Measurements from ENCODE around the gene IRX4. TPM values are rescaled to one million over a fixed set of nuclear protein-coding genes. Genes with fewer than 3 reads are reported as not detected.

Gene IRX4
- polyA plus RNA-seq, 3 donors from 2014 or later = not detected

GRCh38 chr5:1892211-1892610, 9.5 kb upstream of the IRX4 start:
- Mint-ChIP-seq H3K27ac (no peak overlapping the region), H3K4me1 (no peaks in the 10 kb centered on the region), H3K9me3 (peaks cover 0 to 1% (median 0%) of the 10 kb centered on the region in 6 donors), H3K36me3 (no peaks in the 10 kb centered on the region), H3K4me3 (no peak overlapping the region), H3K27me3 (ENCODE audit: low read depth in 3 of 3) (peaks cover 5 to 8% (median 6%) of the 10 kb centered on the region in 3 donors)
- no peak for DNase-seq

DNA sequence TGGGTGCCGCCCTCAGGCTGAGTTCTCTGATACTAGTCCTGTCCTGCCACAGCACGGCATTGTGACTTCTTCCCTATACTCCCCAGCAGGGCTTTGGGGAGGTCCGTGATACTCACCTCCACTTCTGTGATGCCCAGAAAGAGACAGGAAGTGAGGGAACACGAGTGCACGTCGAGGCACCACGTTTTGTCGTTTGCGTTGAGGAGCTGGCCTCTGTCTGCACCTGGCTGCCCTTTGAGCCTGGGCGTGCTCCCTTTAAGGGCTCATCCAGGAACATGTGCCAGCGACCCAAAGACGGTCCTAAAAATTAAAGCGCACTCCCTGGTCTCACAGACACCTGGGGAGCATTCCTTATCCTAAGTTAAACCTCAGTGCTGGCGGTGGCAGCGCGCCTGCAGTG, 8.7 kb upstream of the IRX4 start:
- Mint-ChIP-seq H3K36me3 (no peaks in the 10 kb centered on the region), H3K9me3 (peaks cover 0 to 1% (median 0%) of the 10 kb centered on the region in 6 donors), H3K4me1 (no peaks in the 10 kb centered on the region), H3K4me3 (no peak overlapping the region), H3K27ac (no peak overlapping the region), H3K27me3 (ENCODE audit: low read depth in 3 of 3) (peaks cover 3 to 6% (median 5%) of the 10 kb centered on the region in 3 donors)
- DNase-seq = no peak

- no peak for DNase-seq
- Mint-ChIP-seq H3K4me3 (no peak overlapping the region), H3K27me3 (ENCODE audit: low read depth in 3 of 3) (peaks cover 5 to 9% (median 7%) of the 10 kb centered on the region in 3 donors), H3K4me1 (no peaks in the 10 kb centered on the region), H3K27ac (no peak overlapping the region), H3K9me3 (peaks cover 0 to 1% (median 0%) of the 10 kb centered on the region in 6 donors), H3K36me3 (no peaks in the 10 kb centered on the region)
These were observed 7.6 kb upstream of the IRX4 start for GRCh38 chr5:1890296-1890695.

GRCh38 chr5:1889321-1890065, 6.8 kb upstream of the IRX4 start:
- Mint-ChIP-seq H3K27ac (no peak overlapping the region), H3K4me1 (no peaks in the 10 kb centered on the region), H3K4me3 (no peak overlapping the region), H3K9me3 (peaks cover 0 to 1% (median 0%) of the 10 kb centered on the region in 6 donors), H3K36me3 (no peaks in the 10 kb centered on the region), H3K27me3 (ENCODE audit: low read depth in 3 of 3) (peaks cover 5 to 9% (median 7%) of the 10 kb centered on the region in 3 donors)
- DNase-seq = no peak

DNA sequence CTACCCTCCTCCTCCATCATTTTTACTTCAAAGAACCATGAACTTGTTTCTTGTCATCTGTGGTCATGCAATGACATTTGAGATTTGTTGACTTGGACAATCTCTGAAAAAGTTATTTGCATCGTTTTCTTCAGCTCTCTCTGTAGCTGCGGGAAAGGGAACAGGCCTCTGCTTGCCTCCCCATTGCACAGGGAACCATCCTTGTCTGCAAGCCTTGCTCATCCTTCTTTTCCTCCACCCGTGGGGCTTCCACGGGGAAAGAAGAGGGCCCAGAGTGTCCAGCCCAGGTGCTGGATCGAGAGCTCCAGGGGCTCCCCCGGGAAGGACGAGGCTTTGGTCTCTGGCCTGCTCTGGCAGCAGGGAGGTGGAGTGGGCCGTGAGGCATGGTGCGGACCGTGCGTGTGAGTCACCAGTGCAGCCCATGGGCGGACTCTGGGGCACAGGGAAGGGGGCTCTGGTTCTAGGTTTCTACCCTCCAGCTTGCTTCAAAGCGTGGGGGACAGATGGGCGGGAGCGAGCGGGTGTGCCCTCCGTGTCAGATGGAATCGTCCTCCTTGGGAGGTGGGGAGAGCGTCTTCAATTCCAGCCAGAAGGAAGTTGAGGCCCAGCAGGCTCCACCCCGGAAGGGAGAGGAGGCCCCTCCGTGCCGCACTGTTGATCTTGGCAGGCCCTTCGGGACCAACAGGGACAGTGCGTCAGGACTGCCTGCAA, 6.0 kb upstream of the IRX4 start:
- H3K27me3 Mint-ChIP-seq (ENCODE audit: low read depth in 3 of 3) = peaks cover 8 to 12% (median 12%) of the 10 kb centered on the region in 3 donors
- no peaks in the 10 kb centered on the region for H3K36me3 Mint-ChIP-seq
- H3K4me1 Mint-ChIP-seq = no peaks in the 10 kb centered on the region
- no peak for DNase-seq
- H3K9me3 Mint-ChIP-seq = peaks cover 0 to 1% (median 0%) of the 10 kb centered on the region in 6 donors
- H3K27ac Mint-ChIP-seq = no peak overlapping the region
- no peak overlapping the region for H3K4me3 Mint-ChIP-seq

DNA sequence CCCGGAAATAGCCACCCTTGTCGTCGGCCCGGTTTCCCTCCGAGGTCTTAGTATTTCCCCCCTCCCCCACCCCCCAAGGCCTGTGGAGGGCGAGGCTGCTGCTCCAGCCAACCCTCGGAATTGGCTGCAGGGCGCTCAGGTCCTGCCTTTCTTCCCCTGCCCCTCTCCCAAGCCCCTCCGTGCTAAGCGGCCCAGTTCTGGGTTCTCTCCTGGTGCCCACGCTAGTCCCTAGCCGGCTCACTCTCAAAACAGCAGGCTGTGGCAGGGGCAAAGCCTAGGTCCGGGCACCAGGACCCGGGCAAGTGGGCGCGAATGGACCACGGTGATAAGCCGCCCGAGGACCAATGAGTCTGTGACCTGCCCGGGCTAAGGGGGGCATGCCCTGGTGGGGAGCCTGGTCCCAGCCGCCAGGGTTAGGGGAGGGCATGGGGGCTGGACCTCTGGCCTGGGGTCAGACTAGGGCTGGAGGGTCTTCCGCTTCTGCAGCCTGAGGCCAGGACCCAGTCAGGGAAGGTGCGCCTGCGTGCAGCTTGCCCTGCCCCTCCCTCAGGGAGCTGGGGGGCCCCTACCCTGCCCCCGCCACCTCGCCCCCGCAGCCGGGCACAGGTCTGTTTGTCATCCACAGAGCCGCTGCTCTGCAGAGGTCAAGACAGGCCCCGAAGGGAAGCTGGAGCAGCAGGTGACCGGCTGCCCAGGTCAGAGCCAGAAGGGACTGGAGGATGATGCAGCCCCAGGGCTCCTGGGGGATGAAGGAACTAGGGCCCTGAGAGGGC, 5.0 kb upstream of the IRX4 start:
- peaks cover 8 to 11% (median 11%) of the 10 kb centered on the region in 3 donors for H3K27me3 Mint-ChIP-seq (ENCODE audit: low read depth in 3 of 3)
- H3K4me3 Mint-ChIP-seq = no peak overlapping the region
- H3K36me3 Mint-ChIP-seq = no peaks in the 10 kb centered on the region
- peaks cover 0 to 1% (median 0%) of the 10 kb centered on the region in 6 donors for H3K9me3 Mint-ChIP-seq
- DNase-seq = no peak
- no peaks in the 10 kb centered on the region for H3K4me1 Mint-ChIP-seq
- H3K27ac Mint-ChIP-seq = no peak overlapping the region

GRCh38 chr5:1886846-1887587, 4.3 kb upstream of the IRX4 start:
- Mint-ChIP-seq H3K4me3 (no peak overlapping the region), H3K27ac (no peak overlapping the region), H3K9me3 (peaks cover 0 to 1% (median 0%) of the 10 kb centered on the region in 6 donors), H3K36me3 (no peaks in the 10 kb centered on the region), H3K4me1 (no peaks in the 10 kb centered on the region), H3K27me3 (ENCODE audit: low read depth in 3 of 3) (peaks cover 8 to 10% (median 10%) of the 10 kb centered on the region in 3 donors)
- no peak for DNase-seq

DNA sequence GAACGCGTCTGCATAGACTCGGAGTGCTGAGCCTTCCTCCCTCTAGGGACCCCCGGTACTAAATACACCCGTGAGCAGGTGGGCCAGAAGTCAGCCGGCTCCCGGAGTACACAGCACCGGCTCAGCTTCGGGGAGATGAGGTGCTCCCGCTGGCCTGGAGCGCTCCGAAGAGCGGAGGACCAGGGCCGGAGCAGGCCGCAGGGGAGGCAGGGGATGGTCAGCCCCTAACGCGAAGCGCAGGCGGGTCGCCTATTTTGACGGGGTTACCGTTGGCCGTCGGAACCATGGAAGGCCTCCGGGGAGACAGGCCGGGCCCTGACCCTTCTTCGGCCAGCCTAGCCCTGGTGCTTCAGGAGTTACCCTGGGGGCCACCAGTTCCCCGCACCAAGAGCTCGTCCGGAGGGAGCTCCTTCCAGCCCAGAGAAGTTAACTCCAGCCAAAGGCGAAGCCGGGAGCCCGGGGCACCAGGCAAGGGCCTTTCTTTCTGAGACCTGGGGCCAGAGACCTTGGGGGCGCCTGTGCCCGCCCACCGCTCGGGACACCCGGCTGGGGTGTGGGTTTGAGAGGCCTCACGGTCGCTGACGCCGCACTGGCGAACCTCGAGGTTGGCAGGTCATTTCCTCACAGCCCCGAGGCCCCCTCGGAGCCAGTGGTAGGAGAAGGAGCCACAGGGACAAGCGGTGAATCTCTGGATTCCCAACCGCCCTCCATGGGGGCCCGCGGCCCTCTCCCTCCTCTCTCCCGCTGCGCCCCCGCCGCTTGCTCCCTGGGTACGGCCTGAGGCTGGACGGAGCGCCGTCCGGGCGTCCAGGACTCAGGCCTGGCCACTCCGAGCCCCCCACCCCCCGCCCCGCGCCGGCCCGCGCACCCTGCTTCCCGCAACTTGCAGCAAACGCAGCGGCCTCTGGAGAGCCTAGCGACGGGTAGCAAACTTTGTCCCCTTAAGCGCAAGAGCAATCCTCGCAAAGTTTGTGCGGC, 3.4 kb upstream of the IRX4 start:
- H3K9me3 Mint-ChIP-seq = peaks cover 0 to 1% (median 0%) of the 10 kb centered on the region in 6 donors
- H3K4me3 Mint-ChIP-seq = no peak overlapping the region
- peaks cover 8 to 10% (median 10%) of the 10 kb centered on the region in 3 donors for H3K27me3 Mint-ChIP-seq (ENCODE audit: low read depth in 3 of 3)
- H3K4me1 Mint-ChIP-seq = no peaks in the 10 kb centered on the region
- no peak for DNase-seq
- H3K27ac Mint-ChIP-seq = no peak overlapping the region
- H3K36me3 Mint-ChIP-seq = no peaks in the 10 kb centered on the region

DNA sequence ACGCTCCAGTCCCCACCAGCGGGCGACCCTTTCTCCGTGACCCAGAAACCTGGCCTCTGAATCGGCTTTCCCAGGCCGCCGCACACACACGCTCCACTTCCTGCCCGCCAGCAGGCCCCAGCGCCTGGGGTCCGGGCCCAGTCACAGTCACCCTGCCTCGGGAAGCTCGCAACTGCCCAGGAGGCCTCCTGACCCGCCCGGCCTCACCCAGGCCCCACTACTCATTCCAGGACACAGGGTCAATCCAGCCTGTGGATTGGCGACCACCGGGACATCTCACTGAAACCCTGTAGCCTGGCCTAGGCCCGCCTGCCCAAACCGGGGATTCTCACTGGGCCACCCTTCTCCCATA, 2.7 kb upstream of the IRX4 start:
- H3K4me1 Mint-ChIP-seq = no peaks in the 10 kb centered on the region
- no peak overlapping the region for H3K4me3 Mint-ChIP-seq
- no peaks in the 10 kb centered on the region for H3K36me3 Mint-ChIP-seq
- DNase-seq = no peak
- H3K27ac Mint-ChIP-seq = no peak overlapping the region
- peaks cover 0 to 1% (median 0%) of the 10 kb centered on the region in 6 donors for H3K9me3 Mint-ChIP-seq
- H3K27me3 Mint-ChIP-seq (ENCODE audit: low read depth in 3 of 3) = peaks cover 10 to 12% (median 11%) of the 10 kb centered on the region in 3 donors

DNA sequence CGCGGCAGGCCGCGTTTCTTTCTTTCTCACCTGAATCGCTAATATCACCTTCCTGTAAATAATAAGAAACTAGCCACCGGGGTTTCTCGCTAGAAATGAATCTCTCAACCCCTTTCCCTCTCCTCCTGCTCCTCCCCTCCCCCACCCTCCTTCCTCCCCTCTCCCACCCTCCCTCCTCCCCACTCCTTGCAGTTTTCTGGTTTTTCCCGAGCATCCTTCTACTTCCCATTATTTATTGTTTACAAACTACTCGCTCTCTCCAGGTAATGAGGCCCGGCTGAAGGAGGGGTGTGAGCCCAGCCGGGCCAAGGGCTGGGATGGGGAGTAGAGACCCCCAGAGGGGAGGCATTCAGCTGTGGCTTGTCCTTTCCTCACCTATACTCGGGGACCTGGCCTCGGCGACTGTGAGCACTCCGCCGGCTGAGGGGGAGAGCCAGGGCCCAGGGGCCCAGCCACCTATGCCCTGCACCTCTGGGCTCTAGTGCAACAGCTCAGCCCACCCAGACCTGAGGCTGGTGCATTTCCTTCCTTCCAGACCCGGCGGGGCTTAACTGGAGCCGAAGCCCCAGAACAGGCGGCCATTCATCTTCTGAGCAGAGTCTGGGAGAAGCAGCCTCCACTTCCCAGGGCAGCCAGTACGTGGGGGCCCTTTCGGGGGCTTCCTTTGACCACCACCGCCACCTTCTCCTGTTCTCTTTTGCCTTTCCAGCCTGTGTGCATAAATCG, 2.1 kb upstream of the IRX4 start:
- no peak for DNase-seq
- Mint-ChIP-seq H3K36me3 (no peaks in the 10 kb centered on the region), H3K27ac (no peak overlapping the region), H3K4me3 (no peak overlapping the region), H3K9me3 (peaks cover 0 to 1% (median 0%) of the 10 kb centered on the region in 6 donors), H3K27me3 (ENCODE audit: low read depth in 3 of 3) (peaks cover 10 to 16% (median 15%) of the 10 kb centered on the region in 3 donors), H3K4me1 (no peaks in the 10 kb centered on the region)

DNA sequence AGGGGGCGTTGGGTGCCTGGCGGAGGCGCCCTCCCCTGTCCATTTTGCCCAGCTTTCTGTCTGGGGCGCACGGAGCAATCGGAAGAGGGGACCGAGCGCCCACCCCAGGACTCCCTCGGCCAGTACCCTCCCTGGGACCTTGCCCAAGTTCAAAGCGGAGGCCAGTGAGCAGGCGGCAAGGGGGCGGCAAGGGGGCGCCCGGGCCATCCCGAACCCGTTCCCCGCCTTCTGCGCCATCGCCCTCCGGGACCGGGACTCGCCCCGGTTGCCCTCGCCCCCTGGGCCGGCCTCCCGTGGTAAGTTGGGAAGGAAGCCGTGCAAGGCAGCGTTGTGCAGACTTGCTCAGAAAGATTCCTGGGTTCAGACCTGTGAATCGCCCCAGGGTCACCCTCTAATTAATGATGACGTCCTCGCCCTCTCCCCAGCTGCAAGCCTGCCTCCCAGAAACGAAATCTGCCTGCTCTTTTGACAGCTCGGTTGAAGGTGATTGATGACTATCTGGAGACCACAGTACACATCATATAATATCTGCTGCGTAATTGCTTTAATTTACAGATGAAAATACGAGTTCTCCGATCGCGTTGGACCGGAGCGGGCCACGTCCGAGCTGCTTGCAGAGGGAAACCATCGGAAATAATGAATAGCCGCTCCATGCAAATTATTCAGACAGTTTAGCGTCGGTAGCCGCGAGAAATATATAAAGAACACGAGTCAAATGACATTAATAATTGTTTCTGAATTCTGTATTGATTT, 1.4 kb upstream of the IRX4 start:
- DNase-seq = no peak
- H3K27me3 Mint-ChIP-seq (ENCODE audit: low read depth in 3 of 3) = peaks cover 10 to 15% (median 14%) of the 10 kb centered on the region in 3 donors
- H3K9me3 Mint-ChIP-seq = peaks cover 0 to 1% (median 0%) of the 10 kb centered on the region in 6 donors
- H3K4me3 Mint-ChIP-seq = peak overlapping the region in 1 of 5 donors; percentile 1
- H3K36me3 Mint-ChIP-seq = no peaks in the 10 kb centered on the region
- H3K4me1 Mint-ChIP-seq = no peaks in the 10 kb centered on the region
- no peak overlapping the region for H3K27ac Mint-ChIP-seq

Measured in immature natural killer cell (primary cell).